GM12878 (cell line): Measurements from ENCODE around the gene FCGR3B. TPM values are rescaled to one million over a fixed set of nuclear protein-coding genes. Genes with fewer than 3 reads are reported as not detected.
"Not testable (repeated sequence)": the region's sequence is repeated elsewhere in the genome, so short reads cannot be mapped to it uniquely, and the experiment has no call there.

Experiments
- ATAC-seq: fragments of 200-7000 bp; cut with Tn5 transposase; 3 replicates; pipeline ENCODE4 v1.9.1; 2020; ENCODE audit warnings: mild to moderate bottlenecking, moderate library complexity
- BruUV-seq: library from RNA; stranded (reverse); fragments of 400-500 nt; replicated peaks from 2 replicates; lab custom pipeline; 2021; lab: Mats Ljungman, UMichigan
- CTCF ChIA-PET: fragments of 300-600 bp; sonication (Branson Sonifier 250); formaldehyde crosslinking; extraction: SDS; loops from one replicate; lab custom pipeline; 2021; ENCODE audit warnings: inconsistent platforms; lab: Yijun Ruan, JAX
- POLR2A ChIA-PET: fragments of 350-600 bp; formaldehyde crosslinking; extraction: SDS; loops from one replicate; lab custom pipeline; 2021; ENCODE audit warnings: inconsistent platforms; lab: Charles Lee
- RAD21 ChIA-PET: fragments of 300-600 bp; sonication (Branson Sonifier 250); formaldehyde crosslinking; loops from one replicate; lab custom pipeline; 2023; ENCODE audit warnings: antibody characterized with exemption; ENCODE audit not compliant: unreplicated experiment; lab: Charles Lee
- SMC1A ChIA-PET: fragments of 300-600 bp; sonication (Branson Sonifier 250); formaldehyde crosslinking; loops from one replicate; lab custom pipeline; 2023; ENCODE audit not compliant: unreplicated experiment, uncharacterized antibody; lab: Charles Lee
- DNase-seq: peaks from one replicate; pipeline ENCODE4 v3.0.0-alpha.2; 2011; ENCODE audit warnings: low read depth, low spot score
- FAIRE-seq: peaks from 3 replicates; lab custom pipeline; 2011; peaks lifted over from hg19 to GRCh38; lab: Jason Lieb, UNC
- H2AFZ ChIP-seq: 2 replicates; pipeline ENCODE4 v1.6.0; 2011; ENCODE audit warnings: low read depth, low read length, control low read depth; ENCODE audit not compliant: control insufficient read depth
- H3K27ac ChIP-seq: 2 replicates; pipeline ENCODE4 v1.5.1; 2011; ENCODE audit warnings: control low read depth; ENCODE audit not compliant: control insufficient read depth, insufficient read depth
- H3K27me3 ChIP-seq, 2 experiments: replicated peaks in 1 of 2; 2 replicates each; pipeline versions ENCODE4 v1.6.0 to v1.6.1; 2011; ENCODE audit warnings: low read length in 1 of 2; ENCODE audit not compliant: control insufficient read depth in 2 of 2, insufficient read depth in 2 of 2
- H3K36me3 ChIP-seq, 2 experiments: 2 replicates each; pipeline ENCODE4 v1.5.1; 2011; ENCODE audit warnings: low read length in 1 of 2; ENCODE audit not compliant: control insufficient read depth in 2 of 2, insufficient read depth in 2 of 2
- H3K4me1 ChIP-seq: 2 replicates; pipeline ENCODE4 v1.6.1; 2011; ENCODE audit warnings: mild to moderate bottlenecking, low read length, moderate library complexity, mixed read lengths; ENCODE audit not compliant: control insufficient read depth, insufficient read depth
- H3K4me2 ChIP-seq: 2 replicates; pipeline ENCODE4 v1.6.0; 2011; ENCODE audit warnings: control low read depth; ENCODE audit not compliant: control insufficient read depth, insufficient read depth
- H3K4me3 ChIP-seq: fragments of 200-600 bp; sonication (generic); 2 replicates; pipeline ENCODE4 v1.5.1; 2016
- H3K79me2 ChIP-seq: 2 replicates; pipeline ENCODE4 v1.6.0; 2011; ENCODE audit warnings: low read length; ENCODE audit not compliant: control insufficient read depth, insufficient read depth
- H3K9ac ChIP-seq: 2 replicates; pipeline ENCODE4 v1.8.0; 2011; ENCODE audit warnings: low read length, control low read depth, mixed read lengths; ENCODE audit not compliant: control insufficient read depth, insufficient read depth
- H3K9me3 ChIP-seq: replicated peaks from 3 replicates; pipeline ENCODE4 v1.5.1; 2011; ENCODE audit warnings: mild to moderate bottlenecking, low read length; ENCODE audit not compliant: control insufficient read depth, insufficient read depth
- H4K20me1 ChIP-seq: 2 replicates; pipeline ENCODE4 v1.6.0; 2011; ENCODE audit not compliant: control insufficient read depth, insufficient read depth
- WGBS: methylation state at CpG from one replicate; pipeline ENCODE4 v1.1.6; 2016; ENCODE audit warnings: low lambda C conversion rate; ENCODE audit not compliant: insufficient replicate concordance, insufficient coverage; ENCODE audit errors: missing lambda C conversion rate; 5-methylcytosine and 5-hydroxymethylcytosine counted together
- in situ Hi-C: fragments of 300-500 bp; cut with MboI; formaldehyde crosslinking; loops from 9 replicates; pipeline ENCODE4 v1.14.3; 2018; ENCODE audit warnings: mixed read lengths
- intact Hi-C: fragments of 100-400 bp; cut with micrococcal nuclease; formaldehyde crosslinking; loops from one replicate; pipeline ENCODE4 v1.14.2; 2022; ENCODE audit not compliant: unreplicated experiment
- polyA plus RNA-seq, 11 experiments: library from polyadenylated mRNA; depleted of rRNA in 4 of 11; unstranded in 6 of 11; stranded (reverse) in 5 of 11; fragments of >200 nt; fragmentation: Nextera tagmentation in 4 of 11; fragmentation: Illumina TruSeq in 1 of 11; extraction: Ambion mirVana in 4 of 11; extraction: Trizol in 1 of 11; gene quantifications; 1 replicate in 1 of 11; 2 replicates in 10 of 11; pipeline versions ENCODE4 v1.2.1 to v1.2.3, GENCODE V29; 2011 to 2016; ENCODE audit warnings: inconsistent platforms in 2 of 11, missing spikeins in 2 of 11, low read depth in 1 of 11
- total RNA-seq, 4 experiments: library from RNA; depleted of rRNA in 3 of 4; stranded (reverse); fragments of >200 nt in 3 of 4; fragmentation: Illumina TruSeq in 1 of 4; extraction: Trizol in 1 of 4; gene quantifications; 2 replicates each; pipeline versions ENCODE4 v1.2.1 to v1.2.3, GENCODE V29; 2013 to 2021

Gene FCGR3B
- total and polyA plus RNA-seq, 10 of the 15 experiments (the other 5 are each of a cell fraction or from before 2014, with no cell fraction given), result not detected

DNA sequence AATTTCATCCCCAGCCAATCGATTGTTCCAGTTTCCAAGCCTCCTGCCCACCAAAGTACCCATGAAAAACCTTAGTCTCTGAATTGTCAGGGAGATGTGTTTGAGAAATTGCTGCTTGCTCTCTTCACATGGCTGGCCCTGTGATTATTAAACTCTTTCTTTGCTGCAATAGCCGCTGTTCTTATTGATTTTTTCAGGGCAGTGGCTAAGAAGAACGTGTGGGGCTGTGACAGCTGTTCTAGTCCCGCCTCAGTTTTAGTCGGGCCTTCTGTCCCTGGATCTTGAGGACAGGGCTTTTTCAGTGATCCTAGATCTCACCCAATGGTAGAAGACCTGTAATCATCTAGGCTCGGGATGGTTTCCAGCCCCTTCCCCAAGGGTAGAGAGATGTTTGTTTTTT is 23.0 kb upstream of the FCGR3B start:
- H3K4me3 ChIP-seq, H3K36me3 ChIP-seq, H3K27me3 ChIP-seq, H3K9me3 ChIP-seq, H3K4me1 ChIP-seq, H3K4me2 ChIP-seq, H3K79me2 ChIP-seq, intact Hi-C loops, SMC1A ChIA-PET, H2AFZ ChIP-seq, FAIRE-seq, H3K27ac ChIP-seq, DNase-seq, RAD21 ChIA-PET, H3K9ac ChIP-seq, POLR2A ChIA-PET, ATAC-seq, CTCF ChIA-PET, H4K20me1 ChIP-seq, BruUV-seq: not testable (repeated sequence)
- WGBS, result 67% methylated on average over 4 of the region's 6 CpGs
- in situ Hi-C loops, result loop anchor here (10.0 kb wide), 1 partner anchor 89 kb away; no protein-coding TSS in a partner anchor

DNA sequence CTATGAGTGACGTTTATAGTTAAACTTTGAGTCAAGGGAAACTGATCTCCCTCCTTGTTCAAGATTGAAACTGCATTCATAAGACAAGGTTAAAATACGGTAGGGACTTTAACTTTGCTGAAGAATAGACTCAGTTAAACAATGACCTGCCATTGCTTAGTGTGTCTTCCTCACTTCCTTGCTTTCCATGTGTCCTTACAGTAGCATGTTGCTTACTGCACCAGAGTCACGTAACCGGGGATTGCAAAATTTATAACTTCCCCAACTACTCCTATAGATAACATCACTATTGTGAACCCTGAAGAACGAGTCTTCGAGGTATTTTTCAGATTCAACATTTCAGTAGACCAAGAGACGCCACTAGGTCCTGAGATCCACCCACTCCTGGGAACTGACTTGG is 22.6 kb upstream of the FCGR3B start:
- H3K4me1 ChIP-seq, intact Hi-C loops, H2AFZ ChIP-seq, H3K79me2 ChIP-seq, H3K27me3 ChIP-seq, H3K9ac ChIP-seq, H4K20me1 ChIP-seq, CTCF ChIA-PET, H3K4me3 ChIP-seq, RAD21 ChIA-PET, H3K4me2 ChIP-seq, BruUV-seq, H3K27ac ChIP-seq, H3K9me3 ChIP-seq, POLR2A ChIA-PET, DNase-seq, H3K36me3 ChIP-seq, SMC1A ChIA-PET: not testable (repeated sequence)
- in situ Hi-C loops, result loop anchor here (10.0 kb wide), 1 partner anchor 89 kb away; no protein-coding TSS in a partner anchor
- WGBS, result 0% methylated on average over 2 of the region's 7 CpGs
- ATAC-seq (peak; percentile 59), FAIRE-seq (peak; percentile 38)
